Astrocyte of the spinal cord (primary cell): ENCODE data around the gene COL9A2.

Experiments used
- DNase-seq: peaks from one replicate; pipeline ENCODE4 v3.0.0; 2011; ENCODE audit warnings: low read depth, low spot score
- H3K4me3 ChIP-seq: 2 replicates; pipeline ENCODE4 v1.5.1; 2011; ENCODE audit warnings: low read depth, mild to moderate bottlenecking, low read length, moderate library complexity
- CTCF ChIP-seq: IDR thresholded peaks from 2 replicates; pipeline ENCODE4 v1.5.1; 2012; ENCODE audit warnings: low read depth, mild to moderate bottlenecking, low read length, inconsistent platforms
- in situ Hi-C: cut with HindIII; loops from 2 replicates; pipeline ENCODE4 v1.10.0; 2017; ENCODE audit warnings: low sequenced_read_pairs

The COL9A2 gene

GRCh38 chr1:40265919-40266318 lies 51.2 kb downstream of the COL9A2 start:
- no peak for TF ChIP-seq CTCF
- in situ Hi-C loops, result no loop called here
- H3K4me3 ChIP-seq, result no peak overlapping the region
- DNase-seq, result no peak

GRCh38 chr1:40265298-40265697 lies 51.8 kb downstream of the COL9A2 start:
- no peak for TF ChIP-seq CTCF
- DNase-seq, result no peak
- H3K4me3 ChIP-seq, result no peak overlapping the region
- in situ Hi-C loops, result no loop called here

- in situ Hi-C loops, result no loop called here
- TF ChIP-seq CTCF, result no peak
- DNase-seq, result no peak
- no peak overlapping the region for H3K4me3 ChIP-seq
These were observed 52.7 kb downstream of the COL9A2 start for GRCh38 chr1:40264354-40264781.

GRCh38 chr1:40258445-40258769 lies 58.7 kb downstream of the COL9A2 start:
- in situ Hi-C loops, result no loop called here
- TF ChIP-seq CTCF, result no peak
- peak; percentile 32 for DNase-seq
- peak overlapping the region; percentile 97 for H3K4me3 ChIP-seq

- peak within 1 kb of the TSS; percentile 97 for H3K4me3 ChIP-seq
- no peak for TF ChIP-seq CTCF
- in situ Hi-C loops, result no loop called here
- DNase-seq, result peak; percentile 99
These were observed 59.2 kb downstream of the COL9A2 start, which contains the start of gene ZMPSTE24 for GRCh38 chr1:40257688-40258444. Gene ZMPSTE24 (plus strand): TSS chr1:40258236. CDS start chr1:40258272, 36 bp downstream.

GRCh38 chr1:40257313-40257687 lies 59.8 kb downstream of the COL9A2 start:
- in situ Hi-C loops, result no loop called here
- no peak for DNase-seq
- TF ChIP-seq CTCF, result no peak
- peak overlapping the region; percentile 97 for H3K4me3 ChIP-seq
